Panc1 (cell line): ENCODE data around the gene MAP2K3. TPM values are rescaled to one million over a fixed set of nuclear protein-coding genes. Genes with fewer than 3 reads are reported as not detected.

ENCODE experiments used
- ATAC-seq: fragments of 200-7000 bp; cut with Tn5 transposase; 2 replicates; pipeline ENCODE4 v1.9.1; 2020; ENCODE audit warnings: mild to moderate bottlenecking, moderate library complexity
- BruUV-seq: library from RNA; stranded (reverse); fragments of 400-500 nt; replicated peaks from 2 replicates; lab custom pipeline; 2021; lab: Mats Ljungman, UMichigan
- CTCF ChIA-PET: fragments of 300-600 bp; sonication (Branson Sonifier 250); formaldehyde crosslinking; loops from one replicate; lab custom pipeline; 2022; ENCODE audit warnings: antibody characterized with exemption; lab: Charles Lee
- POLR2A ChIA-PET: fragments of 300-600 bp; sonication (Branson Sonifier 250); formaldehyde crosslinking; loops from one replicate; lab custom pipeline; 2022; ENCODE audit warnings: antibody characterized with exemption; lab: Charles Lee
- DNase-seq: peaks from one replicate; pipeline ENCODE4 v3.0.0-alpha.2; 2010; ENCODE audit warnings: low read depth, low spot score
- H3K27ac ChIP-seq: 2 replicates; pipeline ENCODE4 v1.5.1; 2011; ENCODE audit warnings: mild to moderate bottlenecking, low read length, inconsistent platforms
- H3K27me3 ChIP-seq: fragments of 200-500 bp; sonication (Bioruptor generic); 2 replicates; pipeline ENCODE4 v1.6.0; 2014; ENCODE audit warnings: low read length, inconsistent platforms; ENCODE audit not compliant: control insufficient read depth, insufficient read depth
- H3K36me3 ChIP-seq: fragments of 200-500 bp; sonication (Bioruptor generic); 2 replicates; pipeline ENCODE4 v1.5.1; 2014; ENCODE audit warnings: inconsistent platforms, mild to moderate bottlenecking, low read length, moderate library complexity; ENCODE audit not compliant: control insufficient read depth, insufficient read depth
- H3K4me1 ChIP-seq: 2 replicates; pipeline ENCODE4 v1.5.1; 2011; ENCODE audit warnings: inconsistent platforms, mild to moderate bottlenecking, low read length, moderate library complexity; ENCODE audit not compliant: control insufficient read depth, insufficient read depth
- H3K4me3 ChIP-seq, 2 experiments: 2 replicates each; pipeline ENCODE4 v1.5.1; 2011 to 2012; ENCODE audit warnings: low read depth in 2 of 2, low read length in 2 of 2, mild to moderate bottlenecking in 2 of 2, inconsistent platforms in 1 of 2, moderate library complexity in 1 of 2
- H3K9me3 ChIP-seq: fragments of 200-500 bp; sonication (Bioruptor generic); 2 replicates; pipeline ENCODE4 v1.5.1; 2014; ENCODE audit warnings: low read depth, mild to moderate bottlenecking, inconsistent platforms, low read length, moderate library complexity; ENCODE audit not compliant: control insufficient read depth, insufficient read depth
- POLR2AphosphoS5 ChIP-seq: IDR thresholded peaks from 2 replicates; pipeline ENCODE4 v1.6.1; 2012; ENCODE audit warnings: mild to moderate bottlenecking, low read depth, low read length, moderate library complexity
- SIN3A ChIP-seq: IDR thresholded peaks from 2 replicates; pipeline ENCODE4 v1.6.1; 2012; ENCODE audit warnings: low read depth, mild to moderate bottlenecking, low read length, moderate library complexity, borderline replicate concordance; ENCODE audit not compliant: insufficient read depth
- TCF7L2 ChIP-seq: IDR thresholded peaks from 2 replicates; pipeline ENCODE4 v1.6.1; 2011; ENCODE audit warnings: mild to moderate bottlenecking, low read depth, low read length, inconsistent platforms
- in situ Hi-C: cut with HindIII; loops from 2 replicates; pipeline ENCODE4 v1.10.0; 2016; ENCODE audit warnings: low sequenced_read_pairs, low pct_unique_long_range_greater_than_20kb
- intact Hi-C: fragments of 100-400 bp; cut with micrococcal nuclease; formaldehyde crosslinking; loops from one replicate; pipeline ENCODE4 v1.10.0; 2022; ENCODE audit not compliant: unreplicated experiment
- total RNA-seq: library from RNA; stranded (reverse); gene quantifications from one replicate; pipeline ENCODE4 v1.2.1, GENCODE V29; 2021; ENCODE audit not compliant: unreplicated experiment
- TF ChIP-seq, protein P1 (sequence below), 2 experiments: IDR thresholded peaks; 2 replicates each; pipeline ENCODE4 v1.6.1; 2011 to 2012; ENCODE audit warnings: low read depth in 2 of 2, control low read depth in 1 of 2, low read length in 1 of 2, mild to moderate bottlenecking in 1 of 2, moderate library complexity in 1 of 2; ENCODE audit not compliant: insufficient read depth in 1 of 2
- TF ChIP-seq, protein P2 (sequence below): fragments of 450-650 bp; IDR thresholded peaks from 2 replicates; pipeline ENCODE4 v1.5.1; 2017; ENCODE audit warnings: mild to moderate bottlenecking

The MAP2K3 gene
- total RNA-seq, 1 experiment from 2014 or later, result 44.4 TPM

DNA sequence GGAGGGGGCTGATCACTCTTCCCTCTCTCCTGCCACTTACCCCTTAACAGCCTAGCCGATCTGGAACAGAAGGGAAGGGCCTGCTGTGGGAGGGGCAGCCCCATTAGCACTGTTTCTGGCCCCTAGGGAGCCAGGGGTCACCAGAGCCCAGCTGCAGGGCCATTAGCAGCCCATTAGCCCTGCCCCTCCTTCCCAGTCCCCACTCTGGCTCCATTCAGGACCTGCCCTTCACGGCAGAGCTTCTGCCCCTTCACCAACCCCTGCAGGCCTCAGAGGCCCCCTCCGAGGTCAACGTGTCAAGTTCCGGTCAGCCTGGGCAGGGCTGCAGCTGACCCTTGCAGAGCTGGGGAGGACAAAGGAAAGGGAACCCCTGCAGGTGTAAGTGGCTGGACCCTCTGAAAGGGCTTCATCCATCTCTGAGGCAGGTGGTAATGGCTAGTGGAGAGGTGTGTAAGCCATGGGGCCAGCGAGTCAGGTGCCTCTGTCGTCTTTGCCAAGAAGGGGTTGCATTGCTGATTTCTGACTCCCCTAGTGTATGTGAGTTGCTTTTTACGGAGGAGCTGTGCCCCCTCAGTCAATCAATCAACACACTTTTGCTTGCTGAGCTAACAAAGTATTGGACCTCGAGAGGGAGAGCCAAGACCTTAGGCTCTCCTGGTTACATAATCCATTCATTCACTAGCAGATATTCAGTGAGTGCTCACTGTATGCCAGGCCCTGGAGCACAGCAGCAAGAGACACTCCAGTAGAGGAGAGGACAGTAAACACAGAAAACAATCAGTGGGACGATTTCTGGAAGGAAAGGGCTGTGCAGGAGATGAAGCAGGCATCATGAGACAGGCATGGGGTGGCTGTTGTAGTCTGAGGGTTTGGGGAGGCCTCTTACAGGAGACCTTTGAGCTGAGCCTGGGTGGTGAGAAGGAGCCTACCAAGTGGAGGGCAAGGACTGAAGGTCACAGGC lies 73.5 kb downstream of the MAP2K3 start:
- no peak overlapping the region for H3K4me3 ChIP-seq
- in situ Hi-C loops, result no loop called here
- H3K4me1 ChIP-seq, result no peaks in the 10 kb centered on the region
- DNase-seq (no peak), ATAC-seq (no peak)
- no peak overlapping the region for H3K27ac ChIP-seq
- no TSS peak for BruUV-seq
- TF ChIP-seq TCF7L2 (no peak), SIN3A (no peak), POLR2AphosphoS5 (no peak)
- TF ChIP-seq, protein P1, sequence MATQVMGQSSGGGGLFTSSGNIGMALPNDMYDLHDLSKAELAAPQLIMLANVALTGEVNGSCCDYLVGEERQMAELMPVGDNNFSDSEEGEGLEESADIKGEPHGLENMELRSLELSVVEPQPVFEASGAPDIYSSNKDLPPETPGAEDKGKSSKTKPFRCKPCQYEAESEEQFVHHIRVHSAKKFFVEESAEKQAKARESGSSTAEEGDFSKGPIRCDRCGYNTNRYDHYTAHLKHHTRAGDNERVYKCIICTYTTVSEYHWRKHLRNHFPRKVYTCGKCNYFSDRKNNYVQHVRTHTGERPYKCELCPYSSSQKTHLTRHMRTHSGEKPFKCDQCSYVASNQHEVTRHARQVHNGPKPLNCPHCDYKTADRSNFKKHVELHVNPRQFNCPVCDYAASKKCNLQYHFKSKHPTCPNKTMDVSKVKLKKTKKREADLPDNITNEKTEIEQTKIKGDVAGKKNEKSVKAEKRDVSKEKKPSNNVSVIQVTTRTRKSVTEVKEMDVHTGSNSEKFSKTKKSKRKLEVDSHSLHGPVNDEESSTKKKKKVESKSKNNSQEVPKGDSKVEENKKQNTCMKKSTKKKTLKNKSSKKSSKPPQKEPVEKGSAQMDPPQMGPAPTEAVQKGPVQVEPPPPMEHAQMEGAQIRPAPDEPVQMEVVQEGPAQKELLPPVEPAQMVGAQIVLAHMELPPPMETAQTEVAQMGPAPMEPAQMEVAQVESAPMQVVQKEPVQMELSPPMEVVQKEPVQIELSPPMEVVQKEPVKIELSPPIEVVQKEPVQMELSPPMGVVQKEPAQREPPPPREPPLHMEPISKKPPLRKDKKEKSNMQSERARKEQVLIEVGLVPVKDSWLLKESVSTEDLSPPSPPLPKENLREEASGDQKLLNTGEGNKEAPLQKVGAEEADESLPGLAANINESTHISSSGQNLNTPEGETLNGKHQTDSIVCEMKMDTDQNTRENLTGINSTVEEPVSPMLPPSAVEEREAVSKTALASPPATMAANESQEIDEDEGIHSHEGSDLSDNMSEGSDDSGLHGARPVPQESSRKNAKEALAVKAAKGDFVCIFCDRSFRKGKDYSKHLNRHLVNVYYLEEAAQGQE (IDR thresholded peaks at IDR 0.05; ENCODE audit: insufficient read depth in 1 of 2, low read depth in 2 of 2, low read length in 1 of 2), result no peak
- TF ChIP-seq, protein P2, sequence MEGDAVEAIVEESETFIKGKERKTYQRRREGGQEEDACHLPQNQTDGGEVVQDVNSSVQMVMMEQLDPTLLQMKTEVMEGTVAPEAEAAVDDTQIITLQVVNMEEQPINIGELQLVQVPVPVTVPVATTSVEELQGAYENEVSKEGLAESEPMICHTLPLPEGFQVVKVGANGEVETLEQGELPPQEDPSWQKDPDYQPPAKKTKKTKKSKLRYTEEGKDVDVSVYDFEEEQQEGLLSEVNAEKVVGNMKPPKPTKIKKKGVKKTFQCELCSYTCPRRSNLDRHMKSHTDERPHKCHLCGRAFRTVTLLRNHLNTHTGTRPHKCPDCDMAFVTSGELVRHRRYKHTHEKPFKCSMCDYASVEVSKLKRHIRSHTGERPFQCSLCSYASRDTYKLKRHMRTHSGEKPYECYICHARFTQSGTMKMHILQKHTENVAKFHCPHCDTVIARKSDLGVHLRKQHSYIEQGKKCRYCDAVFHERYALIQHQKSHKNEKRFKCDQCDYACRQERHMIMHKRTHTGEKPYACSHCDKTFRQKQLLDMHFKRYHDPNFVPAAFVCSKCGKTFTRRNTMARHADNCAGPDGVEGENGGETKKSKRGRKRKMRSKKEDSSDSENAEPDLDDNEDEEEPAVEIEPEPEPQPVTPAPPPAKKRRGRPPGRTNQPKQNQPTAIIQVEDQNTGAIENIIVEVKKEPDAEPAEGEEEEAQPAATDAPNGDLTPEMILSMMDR, result no peak
- no peaks in the 10 kb centered on the region for H3K9me3 ChIP-seq
- CTCF ChIA-PET, result no interaction called here
- no peaks in the 10 kb centered on the region for H3K27me3 ChIP-seq
- intact Hi-C loops, result no loop called here
- POLR2A ChIA-PET, result no interaction called here
- H3K36me3 ChIP-seq, result no peaks in the 10 kb centered on the region

DNA sequence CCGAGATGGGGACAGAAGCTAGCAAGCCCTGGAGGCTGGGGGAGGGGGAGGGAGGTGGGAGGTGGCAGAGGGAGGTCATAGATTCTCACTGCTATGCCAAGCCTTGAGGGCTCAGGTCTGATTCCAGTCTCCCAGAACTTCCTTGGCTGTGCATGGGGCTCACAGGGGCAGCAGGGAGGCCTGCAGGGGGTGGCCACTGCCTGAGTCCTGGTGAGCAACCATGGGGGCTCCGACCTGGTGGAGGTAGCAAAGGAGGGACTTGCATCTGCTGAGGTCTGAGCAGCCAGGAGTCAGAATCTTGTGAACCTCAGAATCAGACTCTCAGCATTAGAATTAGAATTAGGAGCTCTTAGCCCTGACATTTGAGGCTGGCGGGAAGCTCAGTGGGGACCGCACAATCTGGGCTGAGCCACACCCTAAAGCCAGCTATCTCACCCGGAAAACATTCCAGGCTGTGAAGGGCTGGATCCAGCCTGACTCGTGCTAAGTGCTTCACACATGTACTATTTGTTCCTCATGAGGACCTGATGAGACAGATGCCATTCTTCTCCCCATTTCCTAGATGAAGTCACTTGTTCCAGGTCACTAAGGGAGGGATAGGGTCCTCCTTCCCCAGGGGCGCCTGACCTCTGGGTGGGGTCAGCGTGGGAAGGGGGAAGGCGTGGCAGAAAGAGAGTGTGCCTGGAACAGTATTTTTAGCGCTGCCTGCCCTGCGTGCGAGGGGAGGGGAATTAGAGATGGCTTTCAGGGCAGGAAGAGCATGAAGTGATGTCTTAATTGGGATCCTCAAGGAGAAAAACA lies 74.4 kb downstream of the MAP2K3 start:
- intact Hi-C loops (no loop called here), in situ Hi-C loops (no loop called here)
- Histone ChIP-seq H3K27ac (no peak overlapping the region), H3K27me3 (no peaks in the 10 kb centered on the region), H3K9me3 (no peaks in the 10 kb centered on the region), H3K4me1 (no peaks in the 10 kb centered on the region), H3K4me3 (no peak overlapping the region), H3K36me3 (no peaks in the 10 kb centered on the region)
- TF ChIP-seq TCF7L2, result no peak
- TF ChIP-seq, protein P2, result no peak
- TF ChIP-seq, protein P1 (IDR thresholded peaks at IDR 0.05; ENCODE audit: insufficient read depth in 1 of 2, low read depth in 2 of 2, low read length in 1 of 2), result no peak
- BruUV-seq, result no TSS peak
- POLR2A ChIA-PET, result no interaction called here
- no peak for ATAC-seq
- no peak for DNase-seq
- CTCF ChIA-PET, result no interaction called here
